Measurements from ENCODE around the gene PDE3B.

GRCh38 chr11:14644226-14645014 lies 816 bp downstream of the PDE3B start:
- no peak for TF ChIP-seq CTCF (IDR thresholded peaks at IDR 0.05)
- no peak for TF ChIP-seq POLR2AphosphoS5 (IDR thresholded peaks at IDR 0.05)

Data from prostate gland (tissue), 2 donors.